ENCODE data around the gene LRRC23.
"Not testable (repeated sequence)": the region's sequence is repeated elsewhere in the genome, so short reads cannot be mapped to it uniquely, and the experiment has no call there.

Gene LRRC23

GRCh38 chr12:6866163-6866919 lies 38.3 kb upstream of the LRRC23 start:
- H3K9ac ChIP-seq (ENCODE audit: low read depth in 1 of 2, low read length in 2 of 2): peak overlapping the region; percentile 65 to 88
- peak overlapping the region; percentile 81 to 96 for H3K27ac ChIP-seq (ENCODE audit: low read depth in 2 of 2, low read length in 2 of 2)
- H3K27me3 ChIP-seq (ENCODE audit: control insufficient read depth in 2 of 2, insufficient read depth in 2 of 2, low read length in 2 of 2): no peaks in the 10 kb centered on the region
- peaks cover 33 to 36% of the 10 kb centered on the region in 2 donors for H3K4me1 ChIP-seq (ENCODE audit: control insufficient read depth in 2 of 2, insufficient read depth in 2 of 2, low read length in 2 of 2)
- peaks cover 34 to 54% of the 10 kb centered on the region in 2 donors for H3K36me3 ChIP-seq (ENCODE audit: control insufficient read depth in 2 of 2, insufficient read depth in 2 of 2, low read length in 2 of 2)
- H3K4me3 ChIP-seq (ENCODE audit: low read length in 2 of 2): peak overlapping the region; percentile 59 to 78
- H3K9me3 ChIP-seq (ENCODE audit: control insufficient read depth in 2 of 2, low read length in 2 of 2): no peaks in the 10 kb centered on the region

- Histone ChIP-seq H3K4me3 (ENCODE audit: low read length in 2 of 2) (peak overlapping the region; percentile 59 to 78), H3K4me1 (ENCODE audit: control insufficient read depth in 2 of 2, insufficient read depth in 2 of 2, low read length in 2 of 2) (peaks cover 39 to 42% of the 10 kb centered on the region in 2 donors), H3K36me3 (ENCODE audit: control insufficient read depth in 2 of 2, insufficient read depth in 2 of 2, low read length in 2 of 2) (peaks cover 31 to 48% of the 10 kb centered on the region in 2 donors), H3K27ac (ENCODE audit: low read depth in 2 of 2, low read length in 2 of 2) (peak overlapping the region; percentile 81 to 96), H3K9me3 (ENCODE audit: control insufficient read depth in 2 of 2, low read length in 2 of 2) (no peaks in the 10 kb centered on the region), H3K9ac (ENCODE audit: low read depth in 1 of 2, low read length in 2 of 2) (peak overlapping the region; percentile 65 to 88), H3K27me3 (ENCODE audit: control insufficient read depth in 2 of 2, insufficient read depth in 2 of 2, low read length in 2 of 2) (no peaks in the 10 kb centered on the region)
These were observed 37.7 kb upstream of the LRRC23 start for GRCh38 chr12:6866920-6867412.

GRCh38 chr12:6867413-6868210 lies 37.0 kb upstream of the LRRC23 start, which contains the start of gene TPI1:
TSS of gene TPI1 (plus strand) at chr12:6867531. CDS start at chr12:6867567, 36 bp downstream.
- no peaks in the 10 kb centered on the region for H3K27me3 ChIP-seq (ENCODE audit: control insufficient read depth in 2 of 2, insufficient read depth in 2 of 2, low read length in 2 of 2)
- peak within 1 kb of the TSS; percentile 95 to 96 for H3K27ac ChIP-seq (ENCODE audit: low read depth in 2 of 2, low read length in 2 of 2)
- H3K4me3 ChIP-seq (ENCODE audit: low read length in 2 of 2): peak within 1 kb of the TSS; percentile 69 to 90
- peak within 1 kb of the TSS; percentile 88 to 96 for H3K9ac ChIP-seq (ENCODE audit: low read depth in 1 of 2, low read length in 2 of 2)
- peaks cover 42 to 46% of the 10 kb centered on the region in 2 donors for H3K4me1 ChIP-seq (ENCODE audit: control insufficient read depth in 2 of 2, insufficient read depth in 2 of 2, low read length in 2 of 2)
- no peaks in the 10 kb centered on the region for H3K9me3 ChIP-seq (ENCODE audit: control insufficient read depth in 2 of 2, low read length in 2 of 2)
- peaks cover 31 to 42% of the 10 kb centered on the region in 2 donors for H3K36me3 ChIP-seq (ENCODE audit: control insufficient read depth in 2 of 2, insufficient read depth in 2 of 2, low read length in 2 of 2)

- Histone ChIP-seq H3K4me1 (ENCODE audit: control insufficient read depth in 2 of 2, insufficient read depth in 2 of 2, low read length in 2 of 2) (peaks cover 42 to 49% of the 10 kb centered on the region in 2 donors), H3K9me3 (ENCODE audit: control insufficient read depth in 2 of 2, low read length in 2 of 2) (no peaks in the 10 kb centered on the region), H3K36me3 (ENCODE audit: control insufficient read depth in 2 of 2, insufficient read depth in 2 of 2, low read length in 2 of 2) (peaks cover 25 to 34% of the 10 kb centered on the region in 2 donors), H3K9ac (ENCODE audit: low read depth in 1 of 2, low read length in 2 of 2) (peak overlapping the region; percentile 81 to 96), H3K27me3 (ENCODE audit: control insufficient read depth in 2 of 2, insufficient read depth in 2 of 2, low read length in 2 of 2) (no peaks in the 10 kb centered on the region), H3K27ac (ENCODE audit: low read depth in 2 of 2, low read length in 2 of 2) (peak overlapping the region; percentile 95 to 96), H3K4me3 (ENCODE audit: low read length in 2 of 2) (peak overlapping the region; percentile 69 to 90)
These were observed 36.2 kb upstream of the LRRC23 start for GRCh38 chr12:6868211-6869048.

GRCh38 chr12:6869049-6870021 lies 35.3 kb upstream of the LRRC23 start:
- H3K27me3 ChIP-seq (ENCODE audit: control insufficient read depth in 2 of 2, insufficient read depth in 2 of 2, low read length in 2 of 2): no peaks in the 10 kb centered on the region
- H3K9ac ChIP-seq (ENCODE audit: low read depth in 1 of 2, low read length in 2 of 2): peak overlapping the region; percentile 32 to 96
- peak overlapping the region; percentile 69 to 90 for H3K4me3 ChIP-seq (ENCODE audit: low read length in 2 of 2)
- H3K36me3 ChIP-seq (ENCODE audit: control insufficient read depth in 2 of 2, insufficient read depth in 2 of 2, low read length in 2 of 2): peaks cover 25 to 27% of the 10 kb centered on the region in 2 donors
- peak overlapping the region; percentile 32 to 95 for H3K27ac ChIP-seq (ENCODE audit: low read depth in 2 of 2, low read length in 2 of 2)
- no peaks in the 10 kb centered on the region for H3K9me3 ChIP-seq (ENCODE audit: control insufficient read depth in 2 of 2, low read length in 2 of 2)
- H3K4me1 ChIP-seq (ENCODE audit: control insufficient read depth in 2 of 2, insufficient read depth in 2 of 2, low read length in 2 of 2): peaks cover 47 to 55% of the 10 kb centered on the region in 2 donors

- H3K9me3 ChIP-seq (ENCODE audit: control insufficient read depth in 2 of 2, low read length in 2 of 2); H3K9ac ChIP-seq (ENCODE audit: low read depth in 1 of 2, low read length in 2 of 2); H3K4me3 ChIP-seq (ENCODE audit: low read length in 2 of 2); H3K27me3 ChIP-seq (ENCODE audit: control insufficient read depth in 2 of 2, insufficient read depth in 2 of 2, low read length in 2 of 2); H3K27ac ChIP-seq (ENCODE audit: low read depth in 2 of 2, low read length in 2 of 2): not testable (repeated sequence)
- Histone ChIP-seq H3K4me1 (ENCODE audit: control insufficient read depth in 2 of 2, insufficient read depth in 2 of 2, low read length in 2 of 2) (peaks cover 47 to 55% of the 10 kb centered on the region in 2 donors), H3K36me3 (ENCODE audit: control insufficient read depth in 2 of 2, insufficient read depth in 2 of 2, low read length in 2 of 2) (peaks cover 19 to 20% of the 10 kb centered on the region in 2 donors)
These were observed 34.3 kb upstream of the LRRC23 start for GRCh38 chr12:6870304-6870703.

- Histone ChIP-seq H3K4me1 (ENCODE audit: control insufficient read depth in 2 of 2, insufficient read depth in 2 of 2, low read length in 2 of 2) (peaks cover 47 to 55% of the 10 kb centered on the region in 2 donors), H3K4me3 (ENCODE audit: low read length in 2 of 2) (peak overlapping the region; percentile 83 to 94), H3K36me3 (ENCODE audit: control insufficient read depth in 2 of 2, insufficient read depth in 2 of 2, low read length in 2 of 2) (peaks cover 19 to 20% of the 10 kb centered on the region in 2 donors), H3K27me3 (ENCODE audit: control insufficient read depth in 2 of 2, insufficient read depth in 2 of 2, low read length in 2 of 2) (no peaks in the 10 kb centered on the region), H3K9me3 (ENCODE audit: control insufficient read depth in 2 of 2, low read length in 2 of 2) (no peaks in the 10 kb centered on the region), H3K9ac (ENCODE audit: low read depth in 1 of 2, low read length in 2 of 2) (peak overlapping the region; percentile 88 to 96), H3K27ac (ENCODE audit: low read depth in 2 of 2, low read length in 2 of 2) (peak overlapping the region; percentile 85 to 90)
These were observed 33.3 kb upstream of the LRRC23 start for GRCh38 chr12:6871052-6871957.

Measured in mucosa of rectum (tissue), 2 donors.